Measurements from ENCODE around the gene ATP4A.

GRCh38 chr19:35555301-35556005 lies 8.0 kb downstream of the ATP4A start:
- no peak for TF ChIP-seq EP300 (IDR thresholded peaks at IDR 0.05)
- TF ChIP-seq, protein P1, sequence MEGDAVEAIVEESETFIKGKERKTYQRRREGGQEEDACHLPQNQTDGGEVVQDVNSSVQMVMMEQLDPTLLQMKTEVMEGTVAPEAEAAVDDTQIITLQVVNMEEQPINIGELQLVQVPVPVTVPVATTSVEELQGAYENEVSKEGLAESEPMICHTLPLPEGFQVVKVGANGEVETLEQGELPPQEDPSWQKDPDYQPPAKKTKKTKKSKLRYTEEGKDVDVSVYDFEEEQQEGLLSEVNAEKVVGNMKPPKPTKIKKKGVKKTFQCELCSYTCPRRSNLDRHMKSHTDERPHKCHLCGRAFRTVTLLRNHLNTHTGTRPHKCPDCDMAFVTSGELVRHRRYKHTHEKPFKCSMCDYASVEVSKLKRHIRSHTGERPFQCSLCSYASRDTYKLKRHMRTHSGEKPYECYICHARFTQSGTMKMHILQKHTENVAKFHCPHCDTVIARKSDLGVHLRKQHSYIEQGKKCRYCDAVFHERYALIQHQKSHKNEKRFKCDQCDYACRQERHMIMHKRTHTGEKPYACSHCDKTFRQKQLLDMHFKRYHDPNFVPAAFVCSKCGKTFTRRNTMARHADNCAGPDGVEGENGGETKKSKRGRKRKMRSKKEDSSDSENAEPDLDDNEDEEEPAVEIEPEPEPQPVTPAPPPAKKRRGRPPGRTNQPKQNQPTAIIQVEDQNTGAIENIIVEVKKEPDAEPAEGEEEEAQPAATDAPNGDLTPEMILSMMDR (IDR thresholded peaks at IDR 0.05) = no peak

Measured in ovary (tissue), 3 donors.